HG03432 (cell line): ENCODE data around the gene GNB1.
"Not testable (repeated sequence)": the region's sequence is repeated elsewhere in the genome, so short reads cannot be mapped to it uniquely, and the experiment has no call there.

Experiments
- ATAC-seq: cut with Tn5 transposase; IDR thresholded peaks from one replicate; pipeline ENCODE4 v1.9.1; 2021; ENCODE audit warnings: mild to moderate bottlenecking, moderate library complexity; ENCODE audit not compliant: unreplicated experiment

The GNB1 gene

DNA sequence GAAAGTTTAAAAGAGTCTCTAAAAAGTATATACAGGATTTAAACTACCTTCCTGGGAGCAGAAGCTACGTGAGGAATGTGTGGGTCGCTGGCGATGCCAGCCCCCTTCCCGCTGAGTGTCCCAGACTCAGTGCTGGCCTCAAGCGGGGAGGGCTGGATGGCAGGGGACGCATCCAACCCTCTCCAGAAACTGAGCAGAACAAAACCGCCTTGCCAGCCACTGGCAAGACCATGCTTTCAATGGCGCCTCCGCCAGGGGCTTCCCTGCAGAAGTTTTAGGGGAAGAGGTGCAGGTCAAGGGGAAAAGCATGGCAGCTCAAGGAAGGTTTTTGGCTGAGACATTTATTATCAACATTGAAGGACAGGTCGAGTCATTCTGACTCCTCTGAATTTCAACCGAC is 138.7 kb downstream of the GNB1 start:
- ATAC-seq, result no peak

DNA sequence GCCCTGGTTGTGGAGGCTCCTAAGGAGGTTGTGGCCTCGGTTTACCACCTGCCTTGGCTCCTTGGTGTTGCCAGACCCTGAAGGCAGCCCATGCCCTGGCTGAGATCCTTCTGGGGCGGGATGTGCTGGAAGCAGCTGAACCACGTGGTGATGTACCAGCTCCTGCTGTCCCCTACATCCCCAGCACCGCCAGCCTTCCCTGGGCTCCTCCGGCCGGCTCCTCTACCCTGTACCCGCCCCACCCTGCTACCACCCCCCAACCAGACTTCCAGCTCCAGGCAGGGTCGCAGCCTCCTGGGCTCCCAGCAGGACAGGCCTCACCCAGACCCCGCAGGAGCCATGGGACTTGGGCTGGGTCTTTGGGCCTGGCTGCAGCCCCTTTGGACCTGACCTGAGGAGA is 140.9 kb downstream of the GNB1 start:
- ATAC-seq, result not testable (repeated sequence)

DNA sequence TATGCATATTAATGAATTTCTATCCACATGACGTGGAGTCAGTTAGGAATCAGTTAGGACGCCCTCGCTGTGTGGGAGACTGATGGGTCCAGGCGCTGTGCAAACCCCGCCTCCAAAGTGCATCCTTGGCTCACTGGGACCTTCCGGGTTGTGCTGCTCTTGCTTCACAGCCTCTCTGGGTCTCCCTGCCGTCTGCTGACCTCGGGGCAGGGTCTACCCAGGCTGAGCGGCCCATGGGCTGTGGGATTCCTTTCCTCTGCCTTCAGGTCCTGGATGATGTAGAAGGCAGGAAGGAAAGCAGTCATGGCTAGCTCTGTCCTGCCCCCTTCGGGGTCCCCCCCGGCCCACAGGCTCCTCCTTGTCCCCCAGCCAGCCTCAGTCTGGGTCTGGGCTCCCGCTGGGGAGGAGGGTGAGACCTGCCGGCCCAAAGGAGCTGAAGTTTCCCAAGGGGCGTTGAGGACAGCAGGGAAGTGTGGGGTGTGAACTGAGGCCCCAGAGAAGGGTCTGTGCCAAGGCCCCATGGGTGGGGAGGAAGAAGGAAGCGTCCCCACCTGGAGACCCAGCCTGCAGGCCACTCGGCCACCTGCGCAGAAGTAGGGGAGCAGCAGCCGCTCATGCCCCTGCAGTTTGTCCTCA is 142.1 kb downstream of the GNB1 start:
- no peak for ATAC-seq

DNA sequence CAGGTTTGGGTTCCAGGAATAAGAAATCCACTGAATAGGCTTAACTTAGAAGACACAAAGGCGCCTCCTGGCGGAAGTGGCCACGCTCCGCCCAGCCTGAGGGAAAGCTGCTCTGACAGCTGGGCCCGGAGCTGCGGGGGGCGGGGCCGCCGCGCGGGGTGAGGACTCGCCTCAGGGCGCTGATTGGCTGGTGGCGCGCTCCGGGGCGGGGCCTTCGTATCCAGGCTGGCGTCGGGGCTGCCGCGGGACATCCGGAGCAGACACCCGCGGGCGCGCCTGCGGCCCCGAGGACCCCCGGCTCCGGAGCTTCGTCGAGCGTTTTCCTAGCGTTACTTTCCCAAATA is 144.3 kb downstream of the GNB1 start:
- ATAC-seq, result peak; percentile 80

DNA sequence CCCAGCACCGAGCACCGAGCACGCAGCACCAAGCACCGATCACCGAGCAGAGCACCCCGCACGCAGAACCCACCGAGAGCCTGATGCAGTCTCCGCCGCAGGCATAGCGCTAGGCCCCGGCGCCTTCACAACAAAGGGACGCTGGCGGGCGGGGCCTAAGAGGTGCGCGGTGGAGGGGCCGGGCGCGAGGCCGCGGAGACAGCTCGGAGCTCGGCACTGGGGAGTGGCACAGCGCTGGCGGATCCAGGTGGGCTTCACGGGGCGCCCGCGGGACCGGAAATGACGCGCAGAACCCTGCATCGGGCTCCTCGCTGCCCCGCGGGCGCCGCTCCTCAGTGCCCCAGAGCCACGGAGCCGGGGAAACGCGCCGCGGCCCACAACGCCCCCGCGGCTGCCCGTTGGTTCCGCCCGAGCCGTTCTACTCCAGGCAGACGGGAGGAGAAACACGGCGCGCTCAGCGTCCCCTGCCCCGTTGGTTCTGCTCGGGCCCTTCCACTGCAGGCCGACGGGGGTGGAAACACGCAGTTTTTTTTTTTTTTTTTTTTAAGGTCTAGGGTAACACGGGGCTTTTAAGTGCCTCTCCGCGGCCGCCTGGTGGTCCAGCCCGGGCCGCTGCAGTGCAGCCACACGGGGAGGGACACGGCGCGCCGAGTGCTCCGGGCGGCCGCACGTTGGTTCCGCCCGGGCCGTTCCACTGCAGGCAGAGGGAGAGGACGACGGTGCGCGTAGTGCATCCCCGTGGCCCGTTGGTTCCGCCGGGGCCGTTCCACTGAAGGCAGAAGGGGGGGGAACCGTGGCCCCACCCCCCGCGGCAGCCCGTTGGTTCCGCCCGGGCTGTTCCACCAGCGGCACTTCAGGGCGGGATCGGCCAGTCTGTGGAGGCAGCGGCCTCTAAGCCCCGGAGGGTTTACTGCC is 145.0 kb downstream of the GNB1 start:
- peak; percentile 68 for ATAC-seq

- ATAC-seq, result not testable (repeated sequence)
Observed at GRCh38 chr1:1742529-1742928, 148.4 kb downstream of the GNB1 start.

- not testable (repeated sequence) for ATAC-seq
Observed at GRCh38 chr1:1741013-1741412, 149.9 kb downstream of the GNB1 start.

- ATAC-seq, result not testable (repeated sequence)
Observed at GRCh38 chr1:1738799-1739337, 152.0 kb downstream of the GNB1 start.

- not testable (repeated sequence) for ATAC-seq
Observed at GRCh38 chr1:1737675-1738590, 153.0 kb downstream of the GNB1 start.
